RWPE2 (cell line): Measurements from ENCODE around the gene MXD3.
A peak's percentile ranks its signal among the peaks of the same experiment; 100 is the strongest.

Experiments used
- ATAC-seq: fragments of 200-7000 bp; cut with Tn5 transposase; 3 replicates; pipeline ENCODE4 v1.9.1; 2021; ENCODE audit warnings: low read depth
- DNase-seq: peaks from one replicate; pipeline ENCODE4 v3.0.0-alpha.2; 2020; ENCODE audit warnings: low spot score
- H3K27ac ChIP-seq: fragments of 450-650 bp; 2 replicates; pipeline ENCODE4 v1.5.1; 2017; ENCODE audit warnings: mild to moderate bottlenecking; ENCODE audit not compliant: poor library complexity, severe bottlenecking
- H3K27me3 ChIP-seq: fragments of 250-450 bp; sonication (Bioruptor Pico); 2 replicates; pipeline ENCODE4 v1.5.1; 2021; ENCODE audit warnings: mild to moderate bottlenecking, moderate library complexity; ENCODE audit not compliant: insufficient read depth, poor library complexity, severe bottlenecking
- H3K36me3 ChIP-seq: fragments of 250-450 bp; sonication (Bioruptor Pico); 2 replicates; pipeline ENCODE4 v1.5.1; 2020; ENCODE audit warnings: low read depth, mild to moderate bottlenecking, moderate library complexity
- H3K4me1 ChIP-seq: fragments of 250-450 bp; sonication (Bioruptor Pico); 2 replicates; pipeline ENCODE4 v1.5.1; 2021; ENCODE audit warnings: mild to moderate bottlenecking, moderate library complexity; ENCODE audit not compliant: insufficient read depth, poor library complexity, severe bottlenecking
- H3K4me3 ChIP-seq: fragments of 250-450 bp; sonication (Bioruptor Pico); 2 replicates; pipeline ENCODE4 v1.5.1; 2021; ENCODE audit warnings: mild to moderate bottlenecking, moderate library complexity; ENCODE audit not compliant: severe bottlenecking
- H3K9me3 ChIP-seq: fragments of 250-450 bp; sonication (Bioruptor Pico); 2 replicates; pipeline ENCODE4 v1.5.1; 2021; ENCODE audit warnings: mild to moderate bottlenecking, moderate library complexity; ENCODE audit not compliant: severe bottlenecking
- TF ChIP-seq, protein P1 (sequence below): fragments of 450-650 bp; IDR thresholded peaks from one replicate; pipeline ENCODE4 v1.5.1; 2017; ENCODE audit warnings: mild to moderate bottlenecking, moderate library complexity; ENCODE audit not compliant: poor library complexity, severe bottlenecking

Gene MXD3

DNA sequence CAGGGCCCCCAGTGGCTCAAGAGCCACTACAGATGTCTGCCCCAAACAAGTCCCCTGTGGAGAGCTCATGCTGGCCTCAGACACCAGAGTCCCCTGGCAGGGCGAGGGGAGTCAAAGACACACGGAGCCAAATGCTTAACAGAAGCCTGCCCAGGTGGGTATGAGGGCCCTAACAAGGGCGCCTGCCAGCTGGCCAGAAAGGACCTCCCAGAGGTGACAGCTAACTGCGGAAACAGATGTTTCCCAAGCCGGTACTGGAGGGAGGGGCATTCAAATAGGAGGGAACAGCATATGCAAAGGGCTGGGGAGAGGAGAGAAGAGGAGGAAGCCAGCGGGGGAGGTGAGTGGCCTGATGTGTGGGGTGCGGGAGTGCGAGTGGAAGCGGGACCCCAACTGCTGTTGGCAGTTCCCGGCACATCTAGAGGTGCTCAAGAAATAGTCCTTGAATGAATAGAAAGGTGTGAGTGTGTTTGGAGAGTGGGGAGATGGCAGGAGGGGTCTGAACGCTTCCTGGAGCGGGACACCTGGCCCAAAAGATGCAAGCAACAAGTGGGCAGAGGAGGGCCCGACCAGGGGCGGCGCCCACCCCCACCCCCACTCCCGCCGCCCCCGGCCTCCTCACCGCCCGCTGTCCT lies 824 bp downstream of the MXD3 start:
- Histone ChIP-seq H3K4me1 (no peaks in the 10 kb centered on the region), H3K36me3 (peaks cover 31% of the 10 kb centered on the region)

DNA sequence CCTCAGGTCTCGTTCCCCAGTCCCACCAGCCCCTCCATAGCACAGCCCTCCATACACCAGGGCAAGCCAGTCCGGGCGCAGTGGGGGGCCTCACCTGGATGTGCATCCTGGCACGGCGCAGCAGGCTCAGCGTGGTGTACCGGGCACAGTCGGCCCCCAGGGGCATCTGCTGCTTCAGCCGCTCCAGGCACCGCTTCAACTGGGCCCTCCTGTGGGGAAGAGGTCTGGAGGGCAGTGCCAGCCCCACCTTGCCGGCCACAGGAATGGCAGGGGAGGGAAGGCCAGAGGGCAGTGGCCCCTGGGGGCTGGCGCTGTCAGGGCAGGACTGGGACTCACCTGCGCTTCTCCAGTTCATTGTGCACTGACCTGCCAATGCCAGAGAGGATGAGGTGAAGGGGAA lies 1.4 kb downstream of the MXD3 start:
- Histone ChIP-seq H3K36me3 (peaks cover 36% of the 10 kb centered on the region), H3K9me3 (no peaks in the 10 kb centered on the region), H3K4me1 (no peaks in the 10 kb centered on the region), H3K27ac (peak overlapping the region; percentile 59), H3K27me3 (no peaks in the 10 kb centered on the region), H3K4me3 (peak overlapping the region; percentile 50)
- DNase-seq (no peak), ATAC-seq (no peak)
- TF ChIP-seq, protein P1, sequence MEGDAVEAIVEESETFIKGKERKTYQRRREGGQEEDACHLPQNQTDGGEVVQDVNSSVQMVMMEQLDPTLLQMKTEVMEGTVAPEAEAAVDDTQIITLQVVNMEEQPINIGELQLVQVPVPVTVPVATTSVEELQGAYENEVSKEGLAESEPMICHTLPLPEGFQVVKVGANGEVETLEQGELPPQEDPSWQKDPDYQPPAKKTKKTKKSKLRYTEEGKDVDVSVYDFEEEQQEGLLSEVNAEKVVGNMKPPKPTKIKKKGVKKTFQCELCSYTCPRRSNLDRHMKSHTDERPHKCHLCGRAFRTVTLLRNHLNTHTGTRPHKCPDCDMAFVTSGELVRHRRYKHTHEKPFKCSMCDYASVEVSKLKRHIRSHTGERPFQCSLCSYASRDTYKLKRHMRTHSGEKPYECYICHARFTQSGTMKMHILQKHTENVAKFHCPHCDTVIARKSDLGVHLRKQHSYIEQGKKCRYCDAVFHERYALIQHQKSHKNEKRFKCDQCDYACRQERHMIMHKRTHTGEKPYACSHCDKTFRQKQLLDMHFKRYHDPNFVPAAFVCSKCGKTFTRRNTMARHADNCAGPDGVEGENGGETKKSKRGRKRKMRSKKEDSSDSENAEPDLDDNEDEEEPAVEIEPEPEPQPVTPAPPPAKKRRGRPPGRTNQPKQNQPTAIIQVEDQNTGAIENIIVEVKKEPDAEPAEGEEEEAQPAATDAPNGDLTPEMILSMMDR: no peak

More for the DNA sequence above, 824 bp downstream of the MXD3 start:
- TF ChIP-seq, protein P1: no peak
- ATAC-seq: no peak
- Histone ChIP-seq H3K27me3 (no peaks in the 10 kb centered on the region), H3K27ac (peak overlapping the region; percentile 59), H3K9me3 (no peaks in the 10 kb centered on the region), H3K4me3 (peak overlapping the region; percentile 50)
- no peak for DNase-seq

DNA sequence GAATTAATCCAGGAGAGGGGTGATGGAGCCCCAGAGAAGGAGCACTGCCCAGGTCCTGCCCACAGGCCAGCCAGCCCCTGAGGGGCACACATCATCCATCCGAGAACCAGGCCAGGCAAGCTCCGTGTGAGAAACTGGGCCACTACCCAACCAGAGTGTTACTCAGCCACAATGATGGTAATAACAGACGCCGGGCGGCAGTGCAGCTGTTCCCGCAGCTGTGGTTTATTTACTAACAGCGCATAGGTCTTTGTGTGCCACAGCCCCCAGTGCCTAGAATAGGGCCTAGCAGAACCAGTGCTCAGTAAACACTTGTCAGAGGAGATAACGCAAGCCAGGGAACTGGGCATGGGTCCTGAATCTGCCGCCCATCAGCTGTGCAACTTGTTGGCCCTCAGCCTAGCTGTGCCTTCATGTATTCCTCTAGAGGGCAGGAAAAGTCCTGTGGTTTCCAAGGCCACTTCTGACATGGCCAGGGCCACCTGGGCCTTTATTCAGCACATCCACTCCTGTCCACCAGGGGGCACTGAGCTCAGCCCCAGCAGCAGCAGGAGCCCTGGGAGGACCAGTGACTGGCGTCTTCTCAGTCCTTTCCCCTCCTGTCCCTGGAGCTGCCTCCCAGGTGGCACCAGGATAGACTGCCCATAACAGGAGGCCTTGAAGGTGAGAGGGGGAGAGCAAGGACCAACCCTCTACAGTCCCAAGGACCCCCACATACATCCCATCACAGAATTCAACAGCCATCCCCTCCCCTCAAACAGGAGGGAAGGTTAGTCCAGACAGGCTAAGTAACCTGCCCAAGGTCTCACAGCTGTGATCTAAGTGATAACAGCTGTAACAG lies 2.1 kb downstream of the MXD3 start:
- no peaks in the 10 kb centered on the region for H3K9me3 ChIP-seq
- ATAC-seq (peak; percentile 18; the same call in 1 of the 3 replicates), DNase-seq (no peak)
- TF ChIP-seq, protein P1: peak; percentile 97
- H3K4me3 ChIP-seq: no peak overlapping the region
- H3K27me3 ChIP-seq: no peaks in the 10 kb centered on the region
- H3K27ac ChIP-seq: no peak overlapping the region
- H3K36me3 ChIP-seq: peaks cover 43% of the 10 kb centered on the region
- no peaks in the 10 kb centered on the region for H3K4me1 ChIP-seq

DNA sequence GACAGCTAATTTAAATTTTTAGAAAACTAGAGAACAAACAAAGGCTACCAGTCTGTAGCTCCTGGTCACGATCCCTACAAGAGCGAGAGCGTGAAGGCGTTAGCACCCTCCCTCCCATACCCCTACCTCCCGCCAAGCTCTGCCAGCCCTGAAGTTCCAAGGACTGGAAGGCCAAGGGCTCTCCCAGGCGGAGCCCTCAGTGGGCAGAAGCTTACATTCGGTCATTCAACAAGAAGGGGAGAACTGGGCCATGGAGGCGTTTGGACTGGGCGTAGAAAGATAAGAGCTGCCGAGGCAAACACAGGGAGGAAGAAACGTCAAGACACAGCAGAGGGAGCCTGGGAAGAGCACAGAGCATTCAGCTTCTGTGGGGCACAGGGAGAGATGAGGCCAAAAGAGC lies 3.0 kb downstream of the MXD3 start:
- ATAC-seq: no peak
- Histone ChIP-seq H3K27ac (no peak overlapping the region), H3K9me3 (no peaks in the 10 kb centered on the region), H3K36me3 (peaks cover 43% of the 10 kb centered on the region), H3K27me3 (no peaks in the 10 kb centered on the region), H3K4me1 (no peaks in the 10 kb centered on the region), H3K4me3 (no peak overlapping the region)
- DNase-seq: no peak
- TF ChIP-seq, protein P1: no peak
